ENCODE data around the gene ABHD15.
"Not testable (repeated sequence)": the region's sequence is repeated elsewhere in the genome, so short reads cannot be mapped to it uniquely, and the experiment has no call there.

Gene ABHD15

GRCh38 chr17:29571486-29571882, 4.6 kb upstream of the ABHD15 start:
- in situ Hi-C loops (cut with MboI; ENCODE audit: low sequenced_read_pairs), result no loop called here

DNA sequence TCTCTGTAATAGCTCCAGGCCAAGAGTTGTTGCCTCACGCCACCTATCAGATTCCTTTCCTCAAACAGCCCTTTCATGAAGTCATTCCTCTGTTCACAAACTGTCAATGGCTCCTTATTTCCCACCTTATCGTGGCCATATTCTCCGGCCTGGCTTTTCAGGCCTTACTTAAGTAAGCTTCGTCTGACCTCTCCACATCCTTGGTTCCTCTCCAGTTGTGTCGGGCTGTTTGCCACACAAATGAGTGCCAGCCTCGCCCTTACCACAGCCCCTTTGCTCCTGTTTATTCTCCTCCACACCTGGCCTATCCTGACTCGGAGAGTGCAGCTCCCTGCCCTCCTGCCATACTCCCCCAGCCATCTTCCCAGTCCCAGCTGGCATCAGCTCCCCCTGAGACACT, 3.7 kb upstream of the ABHD15 start:
- in situ Hi-C loops (cut with MboI; ENCODE audit: low sequenced_read_pairs), result no loop called here

- in situ Hi-C loops (cut with MboI; ENCODE audit: low sequenced_read_pairs), result no loop called here
These were observed 2.6 kb upstream of the ABHD15 start for GRCh38 chr17:29569245-29569950.

DNA sequence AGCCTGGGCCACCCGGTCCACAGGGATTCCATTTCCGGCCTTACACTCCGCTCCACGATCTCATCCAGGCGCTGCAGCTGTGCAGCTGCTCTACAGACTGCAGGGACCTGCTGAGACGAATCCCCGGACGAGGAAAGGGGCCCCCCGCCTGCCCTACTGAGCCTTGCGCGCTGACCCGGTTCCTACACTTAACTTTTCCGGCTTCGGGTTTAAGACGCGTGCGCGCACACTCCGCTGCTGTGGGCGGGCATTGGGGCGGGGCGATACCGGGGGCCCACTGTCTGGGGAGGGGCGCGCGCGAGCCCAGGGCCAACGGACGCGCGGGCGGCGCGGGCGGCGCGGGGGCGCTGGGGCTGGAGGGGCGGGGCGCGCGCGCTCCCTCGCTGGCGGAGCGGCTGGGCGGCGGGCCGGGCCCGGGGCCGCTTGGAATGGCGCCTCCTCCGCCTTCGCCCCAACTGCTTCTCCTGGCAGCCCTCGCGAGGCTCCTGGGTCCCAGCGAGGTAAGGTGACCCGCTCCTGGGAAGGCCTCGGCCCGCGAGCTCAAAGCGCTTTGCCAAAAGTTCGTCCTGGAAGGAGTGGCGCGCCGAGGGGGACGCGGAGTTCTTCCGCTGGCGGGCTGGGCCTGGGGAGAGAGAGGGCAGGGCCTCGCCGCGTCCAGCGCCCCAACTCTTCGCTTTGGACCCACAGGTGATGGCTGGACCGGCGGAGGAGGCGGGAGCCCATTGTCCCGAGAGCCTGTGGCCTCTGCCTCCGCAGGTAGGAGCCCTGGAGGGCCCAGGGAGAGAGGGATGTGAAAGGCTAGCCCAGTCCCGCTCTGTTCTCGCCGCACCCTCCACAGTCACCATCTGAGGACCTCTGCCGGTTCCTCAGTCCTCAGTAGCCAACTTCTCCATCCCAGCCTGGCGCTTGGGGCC, 1.8 kb upstream of the ABHD15 start, which contains the start of gene TP53I13:
Gene TP53I13, plus strand, starts transcription at position 371 of the 914 bp plus-strand sequence. Its CDS starts 58 bp downstream, at position 429.
- in situ Hi-C loops (cut with MboI; ENCODE audit: low sequenced_read_pairs), result no loop called here

- in situ Hi-C loops (cut with MboI; ENCODE audit: low sequenced_read_pairs), result no loop called here
These were observed 905 bp upstream of the ABHD15 start for GRCh38 chr17:29567554-29568330.

- in situ Hi-C loops (cut with MboI; ENCODE audit: low sequenced_read_pairs), result no loop called here
These were observed 392 bp upstream of the ABHD15 start for GRCh38 chr17:29567304-29567553.

GRCh38 chr17:29565643-29566472, 979 bp downstream of the ABHD15 start:
- in situ Hi-C loops (cut with MboI; ENCODE audit: low sequenced_read_pairs), result no loop called here

- in situ Hi-C loops (cut with MboI; ENCODE audit: low sequenced_read_pairs), result no loop called here
These were observed 3.0 kb downstream of the ABHD15 start for GRCh38 chr17:29563816-29564215.

DNA sequence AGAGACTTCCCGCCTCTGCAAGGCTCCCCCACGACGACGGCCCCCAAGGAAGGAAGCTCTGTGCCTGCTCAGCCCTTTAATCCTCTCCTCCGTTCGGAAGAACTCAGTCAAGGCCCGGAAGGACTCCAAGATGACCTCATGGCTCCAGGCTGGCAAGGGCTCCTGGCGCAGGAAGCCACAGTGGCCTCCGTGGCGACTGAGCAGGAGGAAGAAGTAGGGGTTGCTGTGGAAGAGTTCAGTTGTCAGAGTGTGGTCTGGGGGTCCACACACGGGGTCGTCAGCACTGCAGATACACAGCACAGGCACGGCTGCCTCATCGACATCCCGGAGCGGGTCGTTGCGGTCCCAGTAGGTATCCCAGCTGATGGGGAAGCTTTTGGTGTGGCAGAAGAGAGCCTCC, 4.2 kb downstream of the ABHD15 start:
- in situ Hi-C loops (cut with MboI; ENCODE audit: low sequenced_read_pairs), result no loop called here

DNA sequence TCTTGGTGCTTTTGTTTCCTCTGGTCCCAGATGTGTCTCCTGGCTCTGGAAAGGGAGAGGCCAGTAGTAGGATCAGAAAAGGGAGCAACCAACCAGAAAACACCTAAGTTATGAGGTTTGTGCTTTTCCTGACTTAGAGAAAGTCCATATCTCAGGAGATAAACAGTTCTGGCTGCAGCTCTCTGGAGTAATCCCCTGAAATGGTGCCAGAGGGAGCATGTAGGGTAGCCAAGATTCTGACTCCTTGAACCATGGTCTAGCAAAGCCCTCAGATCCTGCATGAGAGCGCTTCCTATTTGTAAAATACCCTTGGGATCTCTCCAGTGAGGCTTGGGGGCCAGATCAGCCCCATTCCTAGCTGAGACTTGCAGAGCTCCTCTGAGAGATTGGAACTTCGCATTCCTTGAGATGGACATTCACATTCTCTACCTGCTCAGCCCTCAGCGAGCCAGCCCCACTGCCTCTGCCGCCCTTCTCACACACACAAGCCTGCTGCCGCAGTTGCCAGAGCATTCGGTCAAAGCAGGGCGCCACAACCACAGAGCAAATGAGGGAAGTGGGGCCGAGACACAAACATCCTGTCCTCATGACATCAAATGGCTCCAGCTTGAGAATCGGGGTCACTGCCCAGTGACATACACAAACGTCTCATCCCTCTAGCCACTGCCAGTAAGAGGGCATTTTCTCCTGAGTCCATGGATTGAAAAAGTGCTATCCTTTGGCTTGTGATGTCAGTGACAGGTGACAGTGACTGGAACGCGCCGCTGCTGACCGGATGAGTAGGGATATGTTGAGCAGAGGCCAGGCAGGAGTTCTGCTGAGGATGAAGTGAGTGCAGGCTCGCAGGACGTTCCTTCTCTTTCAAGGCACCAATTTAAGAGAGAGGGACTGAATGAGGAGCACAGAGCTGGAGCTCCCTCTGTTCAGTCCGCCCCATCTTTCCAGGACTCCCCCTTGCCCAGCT, 5.0 kb downstream of the ABHD15 start:
- in situ Hi-C loops (cut with MboI; ENCODE audit: low sequenced_read_pairs), result no loop called here

- in situ Hi-C loops (cut with MboI; ENCODE audit: low sequenced_read_pairs), result no loop called here
These were observed 6.5 kb downstream of the ABHD15 start for GRCh38 chr17:29560316-29560715.

GRCh38 chr17:29559640-29560039, 7.2 kb downstream of the ABHD15 start:
- in situ Hi-C loops (cut with MboI; ENCODE audit: low sequenced_read_pairs), result no loop called here

GRCh38 chr17:29558139-29558538, 8.7 kb downstream of the ABHD15 start:
- in situ Hi-C loops (cut with MboI; ENCODE audit: low sequenced_read_pairs), result not testable (repeated sequence)

DNA sequence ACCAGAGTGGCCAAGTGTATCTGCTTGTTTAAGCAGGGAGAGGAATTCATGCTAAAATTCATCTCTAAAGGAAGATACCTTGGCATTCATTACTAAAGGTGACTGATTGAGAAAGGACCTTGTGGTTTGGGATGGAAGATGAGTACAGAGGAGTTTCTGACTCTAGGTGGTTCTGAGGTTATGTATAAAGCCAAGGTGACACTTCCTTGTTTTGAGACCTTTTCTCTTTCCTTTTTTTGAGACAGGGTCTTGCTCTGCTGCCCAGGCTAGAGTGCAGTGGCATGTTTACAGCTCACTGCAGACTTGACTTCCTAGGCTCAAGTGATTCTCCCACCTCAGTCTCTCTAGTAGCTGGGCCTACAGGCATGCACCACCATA, 9.1 kb downstream of the ABHD15 start:
- in situ Hi-C loops (cut with MboI; ENCODE audit: low sequenced_read_pairs), result no loop called here

GRCh38 chr17:29557085-29557738, 9.6 kb downstream of the ABHD15 start:
- in situ Hi-C loops (cut with MboI; ENCODE audit: low sequenced_read_pairs), result no loop called here

DNA sequence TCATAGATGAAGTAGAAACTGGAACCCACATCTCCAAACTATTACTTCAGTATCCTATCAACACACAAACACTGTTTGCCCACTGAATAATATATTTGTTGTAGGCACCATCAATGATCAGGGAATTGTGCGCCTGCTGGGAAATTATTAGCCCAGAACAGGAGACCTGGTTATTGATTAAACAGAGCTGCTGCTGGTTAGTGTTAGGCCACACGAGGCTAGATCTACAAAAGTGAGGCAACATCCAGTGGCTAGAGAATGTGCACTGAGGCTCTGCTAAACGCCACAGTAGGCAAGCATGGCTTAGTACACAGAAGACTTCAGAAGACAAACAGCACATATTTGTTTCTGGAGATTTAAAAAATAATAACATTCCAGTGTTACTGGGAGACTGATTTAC, 11.0 kb downstream of the ABHD15 start:
- in situ Hi-C loops (cut with MboI; ENCODE audit: low sequenced_read_pairs), result no loop called here

GRCh38 chr17:29549177-29549923, 17.5 kb downstream of the ABHD15 start:
- in situ Hi-C loops (cut with MboI; ENCODE audit: low sequenced_read_pairs), result no loop called here

DNA sequence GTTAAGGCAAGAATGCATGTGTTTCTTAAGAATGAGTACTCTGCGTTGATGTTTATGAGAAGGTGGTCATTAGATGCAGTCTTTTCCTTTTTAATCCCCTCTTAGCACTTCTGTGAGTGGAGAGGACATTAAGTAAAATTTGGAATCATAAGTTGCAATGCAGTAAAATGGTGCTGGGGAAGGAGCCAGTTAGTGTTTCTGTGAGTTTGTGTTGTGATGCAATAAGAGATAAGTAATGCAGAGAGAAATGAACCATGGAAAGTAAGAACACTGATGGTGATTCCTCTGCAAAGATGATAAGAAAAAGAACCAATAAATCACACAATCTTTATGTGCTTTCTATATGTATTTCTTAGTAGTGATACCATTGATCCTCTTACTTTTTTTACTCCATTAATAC, 20.0 kb downstream of the ABHD15 start:
- in situ Hi-C loops (cut with MboI; ENCODE audit: low sequenced_read_pairs), result no loop called here

Data from hTERT RPE-1 (cell line).